ENCODE measurements around the gene SPPL2A.

GRCh38 chr15:50736823-50737222, 28.7 kb downstream of the SPPL2A start:
- TF ChIP-seq E2F1 (CRISPR knock-in tag; IDR thresholded peaks at IDR 0.05): no peak
- no peak for TF ChIP-seq ZNF430 (CRISPR knock-in tag; IDR thresholded peaks at IDR 0.05)
- no peak for TF ChIP-seq EP300 (IDR thresholded peaks at IDR 0.05; ENCODE audit: low read depth in 2 of 2, low read length in 2 of 2)
- TF ChIP-seq EP300 (CRISPR knock-in tag; IDR thresholded peaks at IDR 0.05; ENCODE audit: borderline replicate concordance): no peak
- TF ChIP-seq POLR2A (IDR thresholded peaks at IDR 0.05; ENCODE audit: insufficient read depth in 1 of 2, low read depth in 2 of 2, low read length in 2 of 2): no peak
- TF ChIP-seq HBP1 (CRISPR knock-in tag; IDR thresholded peaks at IDR 0.05; ENCODE audit: low read depth): no peak

All from HepG2 (cell line).